HG03060 (cell line): ENCODE results near the gene DGKZ.
"Not testable (repeated sequence)": the region's sequence is repeated elsewhere in the genome, so short reads cannot be mapped to it uniquely, and the experiment has no call there.

Experiments
- ATAC-seq: cut with Tn5 transposase; IDR thresholded peaks from one replicate; pipeline ENCODE4 v1.9.1; 2021; ENCODE audit warnings: low read depth, moderate number of reproducible peaks; ENCODE audit not compliant: unreplicated experiment

DGKZ gene

DNA sequence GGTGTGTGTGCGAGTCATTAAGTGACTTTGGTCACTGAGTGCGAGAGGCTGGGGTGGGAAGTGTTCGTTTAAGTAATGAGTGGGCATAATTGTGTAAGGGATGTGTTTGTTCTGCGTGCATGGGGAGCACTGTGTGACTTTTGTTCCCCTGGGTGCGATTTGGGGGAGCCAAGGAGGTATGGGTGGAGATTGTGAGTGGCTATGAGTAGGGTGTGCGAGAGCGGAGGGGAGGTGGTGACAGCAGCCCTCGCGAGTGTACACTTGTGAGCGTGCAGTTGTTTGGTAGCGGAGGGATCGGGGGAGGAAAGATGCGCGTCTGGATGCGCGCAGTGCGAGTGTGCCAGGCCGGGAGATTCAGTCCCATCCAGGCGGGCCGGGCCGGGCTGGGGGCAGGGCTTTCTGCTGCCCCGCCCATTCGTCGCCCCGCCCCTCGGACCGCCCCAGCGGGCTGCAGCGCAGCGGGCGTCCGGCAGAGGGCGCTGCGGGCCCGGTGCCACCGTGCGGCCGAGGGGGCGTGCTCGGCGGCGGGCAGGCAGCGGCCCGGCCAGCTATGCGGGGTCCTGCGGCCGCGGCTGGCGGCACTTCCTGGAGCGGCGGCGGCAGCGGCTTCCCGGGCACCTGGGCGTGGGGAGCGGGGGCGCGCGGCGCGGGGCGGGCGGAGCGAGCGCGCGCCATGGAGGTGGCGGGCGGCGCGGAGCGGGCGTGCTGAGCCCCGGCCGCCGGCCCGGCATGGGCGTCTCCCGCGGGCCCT lies at the start of gene DGKZ:
DGKZ (plus strand) TSS at position 578 of the 751 bp plus-strand sequence. CDS start 197 bp downstream, outside the sequence.
- ATAC-seq = no peak

- ATAC-seq = no peak
Observed at GRCh38 chr11:46298699-46299433, 48.4 kb upstream of the DGKZ start.

DNA sequence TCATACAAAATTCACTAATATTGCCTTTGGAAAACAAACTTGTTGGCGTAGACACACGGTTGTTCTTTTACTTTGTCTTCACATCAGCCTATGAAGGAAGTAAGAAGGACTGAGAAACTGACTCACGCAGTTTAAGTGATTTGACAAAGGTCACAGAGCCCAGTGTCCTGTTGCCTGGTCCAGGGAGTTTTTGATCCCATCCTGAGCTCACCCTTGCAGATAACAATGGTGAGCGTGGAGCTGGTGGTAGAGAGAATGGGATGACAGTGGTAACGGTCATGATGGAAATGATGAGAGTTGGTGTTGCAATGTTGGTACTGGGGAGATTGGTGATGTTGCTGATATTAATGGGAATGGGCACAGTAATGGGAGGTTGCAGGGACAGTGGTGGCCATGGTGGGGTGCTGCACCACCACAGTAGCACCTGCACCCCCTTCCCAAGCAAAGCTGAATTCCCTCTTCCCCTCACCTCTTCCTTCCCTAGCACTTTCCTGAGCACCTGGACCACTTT lies 47.8 kb upstream of the DGKZ start:
- no peak for ATAC-seq

- no peak for ATAC-seq
Observed at GRCh38 chr11:46300270-46300669, 47.0 kb upstream of the DGKZ start.

DNA sequence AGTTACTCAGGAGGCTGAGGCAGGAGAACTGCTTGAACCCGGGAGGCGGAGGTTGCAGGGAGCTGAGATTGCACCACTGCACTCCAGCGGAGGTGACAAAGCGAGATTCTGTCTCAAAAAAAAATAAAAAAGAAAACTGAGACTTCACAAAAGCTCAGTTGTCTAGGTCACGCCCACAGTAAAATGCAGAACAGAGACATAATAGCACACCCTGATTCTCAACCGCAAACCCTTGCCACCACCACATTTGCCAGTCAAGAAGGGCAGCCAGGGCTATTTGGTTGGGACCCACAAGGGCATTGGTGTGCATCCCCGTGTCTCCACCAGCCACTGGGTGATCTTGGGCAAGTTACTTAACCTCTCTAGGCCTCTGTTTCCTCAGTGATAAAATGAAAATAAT lies 44.4 kb upstream of the DGKZ start:
- peak; percentile 82 for ATAC-seq

GRCh38 chr11:46304036-46304435 lies 43.2 kb upstream of the DGKZ start:
- ATAC-seq = not testable (repeated sequence)

DNA sequence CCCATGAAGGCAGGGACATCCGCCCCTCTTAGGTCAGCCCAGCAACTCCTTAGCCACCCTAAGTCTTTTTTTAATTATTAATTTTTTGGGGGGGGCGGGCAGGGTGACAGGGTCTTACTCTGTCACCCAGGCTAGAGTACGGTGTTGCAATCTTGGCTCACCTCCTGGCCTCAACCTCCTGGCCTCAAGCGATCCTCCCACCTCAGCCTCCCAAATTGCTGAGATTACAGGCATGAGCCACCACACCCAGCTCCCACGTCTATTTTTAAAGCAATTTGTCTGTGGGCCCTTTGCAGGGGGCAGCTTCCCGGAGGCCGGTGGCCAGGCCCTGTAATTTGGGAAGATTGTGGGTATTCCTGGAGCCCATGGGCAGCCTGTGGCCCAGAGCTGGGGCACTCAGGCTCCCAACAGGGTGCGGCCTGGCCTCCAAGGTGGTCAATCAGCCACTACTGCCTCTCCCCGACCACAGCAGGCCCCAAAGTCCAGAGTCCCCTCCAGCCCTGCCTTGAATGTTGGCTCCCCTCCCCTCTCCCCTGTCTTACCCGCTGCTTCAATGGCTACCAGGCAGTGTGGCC lies 42.6 kb upstream of the DGKZ start:
- ATAC-seq = no peak

DNA sequence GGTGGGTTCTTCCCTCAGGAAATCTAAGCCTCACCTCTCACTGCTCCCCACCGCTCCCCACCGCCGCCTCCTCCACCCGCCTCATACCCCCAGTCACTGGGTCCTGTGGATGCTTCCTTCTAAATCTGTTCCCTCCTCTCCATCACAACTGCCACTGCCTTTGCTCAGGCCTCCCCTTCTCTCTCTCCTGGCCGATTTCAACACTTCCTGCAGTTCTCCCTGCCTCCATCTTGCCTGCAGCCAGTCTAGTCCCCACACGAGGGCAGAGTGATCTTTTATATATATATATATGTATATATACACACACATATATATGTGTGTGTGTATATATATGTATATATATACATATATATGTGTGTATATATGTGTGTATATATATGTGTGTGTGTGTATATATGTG lies 42.0 kb upstream of the DGKZ start:
- ATAC-seq = no peak

- no peak for ATAC-seq
Observed at GRCh38 chr11:46306296-46306853, 40.9 kb upstream of the DGKZ start.

DNA sequence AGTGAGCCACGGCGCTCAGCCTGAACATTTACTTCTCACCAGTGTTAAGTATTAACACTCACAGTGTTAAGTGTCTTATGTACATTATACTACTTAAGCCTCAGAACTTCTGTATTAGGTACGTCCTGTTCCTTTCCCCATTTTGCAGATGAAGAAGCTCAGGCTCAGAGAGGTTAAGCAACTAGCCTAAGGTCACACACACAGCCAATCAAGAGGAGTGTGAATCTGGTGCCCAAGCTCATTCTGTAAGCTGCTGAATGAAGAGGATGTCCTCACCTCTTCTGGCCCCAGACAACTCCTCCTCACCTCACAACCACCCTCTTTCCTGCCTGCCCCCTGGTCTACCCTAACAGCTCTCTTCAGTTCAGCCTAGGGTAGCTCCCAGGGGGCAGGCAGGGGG lies 39.9 kb upstream of the DGKZ start:
- ATAC-seq = no peak

DNA sequence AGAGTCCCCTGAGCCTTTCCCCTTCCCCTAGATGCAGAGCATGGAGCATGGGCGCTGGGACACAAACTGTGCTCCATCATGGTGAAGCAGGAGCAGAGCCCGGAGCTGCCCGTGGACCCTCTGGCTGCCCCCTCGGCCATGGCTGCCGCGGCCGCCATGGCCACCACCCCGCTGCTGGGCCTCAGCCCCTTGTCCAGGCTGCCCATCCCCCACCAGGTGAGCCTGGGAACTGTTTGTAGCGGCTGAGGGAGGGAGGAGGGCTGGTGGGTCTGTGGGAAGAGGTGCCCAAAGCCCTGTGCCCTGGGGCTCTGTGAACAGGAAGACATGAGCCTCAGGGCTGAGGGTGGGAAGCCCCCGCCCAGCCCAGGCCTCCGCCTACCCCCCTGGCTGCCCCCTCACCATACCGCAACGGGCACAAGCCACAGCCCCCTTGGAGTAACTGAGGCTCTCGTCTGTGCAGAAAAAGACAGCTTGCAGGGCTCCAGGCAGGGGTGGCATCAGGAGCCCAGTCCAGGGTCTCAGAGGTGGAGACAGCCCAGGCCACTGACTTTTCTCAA lies 39.4 kb upstream of the DGKZ start:
- no peak for ATAC-seq

- no peak for ATAC-seq
Observed at GRCh38 chr11:46308631-46309419, 38.4 kb upstream of the DGKZ start.

GRCh38 chr11:46309814-46310259 lies 37.4 kb upstream of the DGKZ start:
- no peak for ATAC-seq

- no peak for ATAC-seq
Observed at GRCh38 chr11:46315033-46315738, 32.1 kb upstream of the DGKZ start.

DNA sequence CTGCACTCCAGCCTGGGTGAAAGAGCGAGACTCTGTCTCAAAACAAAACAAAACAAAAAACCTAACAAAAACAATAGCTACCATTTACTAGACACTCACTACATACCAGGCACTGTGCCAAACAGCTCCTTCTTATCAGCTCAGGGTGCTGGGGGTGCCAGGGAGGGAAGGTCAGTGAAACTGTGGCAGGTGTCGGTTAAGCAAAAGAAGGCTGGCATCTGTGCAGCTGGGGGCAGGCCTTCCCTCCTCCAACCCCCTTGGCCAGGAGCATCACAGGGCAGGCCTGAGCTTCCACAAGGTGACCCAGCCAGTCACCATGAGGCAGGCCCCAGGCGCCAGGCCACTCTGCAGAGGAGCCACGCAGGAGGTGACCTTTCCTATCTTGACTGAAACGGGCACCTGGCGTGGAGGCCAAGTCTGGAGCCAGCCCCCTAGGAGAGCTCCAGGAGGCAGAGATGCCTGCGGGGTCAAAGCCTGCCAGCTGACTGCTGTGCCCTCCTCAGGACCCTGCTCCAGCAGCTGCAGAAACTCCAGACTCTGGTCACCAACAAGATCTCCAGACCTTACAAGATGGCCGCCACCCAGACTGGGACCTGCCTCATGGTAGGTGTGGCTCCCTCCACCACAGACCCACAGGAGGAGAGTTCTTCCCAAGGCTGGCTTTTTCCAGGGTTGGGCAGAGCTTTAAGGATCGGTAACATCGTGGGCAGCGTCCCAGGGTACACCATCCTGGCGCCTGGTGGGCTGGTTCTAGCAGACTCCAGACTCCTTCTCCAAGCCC lies 31.3 kb upstream of the DGKZ start:
- ATAC-seq = no peak

- no peak for ATAC-seq
Observed at GRCh38 chr11:46319074-46319453, 28.2 kb upstream of the DGKZ start.

DNA sequence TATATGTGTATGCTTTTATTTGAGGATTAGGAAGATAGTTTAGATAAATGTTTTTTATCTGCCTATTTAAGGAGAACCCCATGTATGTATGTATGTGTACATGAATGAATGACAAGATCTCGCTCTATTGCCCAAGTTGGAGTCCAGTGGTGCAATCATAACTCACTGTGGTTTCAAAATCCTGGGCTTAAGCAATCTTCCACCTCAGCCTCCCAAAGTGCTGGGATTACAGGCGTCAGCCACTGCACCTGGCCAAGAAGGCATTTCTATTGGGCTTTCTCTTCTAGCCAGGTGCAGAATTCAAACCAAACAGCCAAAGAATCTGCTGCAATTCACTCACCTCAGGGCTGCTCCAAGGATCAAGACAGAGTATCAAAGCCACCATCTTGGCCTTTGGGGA lies 25.5 kb upstream of the DGKZ start:
- ATAC-seq = no peak

DNA sequence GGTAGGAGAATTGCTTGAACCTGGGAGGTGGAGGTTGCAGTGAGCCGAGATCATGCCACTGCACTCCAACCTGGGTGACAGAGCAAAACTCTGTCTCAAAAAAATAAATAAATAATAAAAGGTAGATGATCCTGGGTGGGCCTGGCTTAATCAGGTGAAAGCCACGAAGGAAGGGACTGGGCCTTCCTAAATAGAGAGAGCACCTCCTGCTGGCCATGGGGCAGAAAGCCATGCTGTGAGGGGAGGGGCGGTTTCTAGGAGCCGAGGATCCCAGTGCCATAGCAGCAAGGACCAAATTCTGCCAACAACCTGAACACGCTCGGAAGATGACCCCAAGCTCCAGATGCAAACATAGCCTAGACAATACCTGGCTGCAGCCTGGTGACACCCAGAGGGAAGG lies 24.5 kb upstream of the DGKZ start:
- no peak for ATAC-seq
